LNCaP clone FGC (cell line): Measurements from ENCODE around the gene GREM1.

Experiments used
- DNase-seq: peaks from one replicate; pipeline ENCODE4 v3.0.0-alpha.2; 2011; ENCODE audit warnings: low read depth
- H3K4me3 ChIP-seq: 2 replicates; pipeline ENCODE4 v1.5.1; 2011; ENCODE audit warnings: mild to moderate bottlenecking, low read depth, low read length, control low read depth
- CTCF ChIP-seq: IDR thresholded peaks from 2 replicates; pipeline ENCODE4 v1.5.1; 2012; ENCODE audit warnings: mild to moderate bottlenecking; ENCODE audit not compliant: control insufficient read depth, insufficient read depth; ENCODE audit errors: extremely low read depth

Gene GREM1

GRCh38 chr15:32705446-32705845, 12.4 kb upstream of the GREM1 start:
- no peak for DNase-seq
- H3K4me3 ChIP-seq, result no peak overlapping the region
- TF ChIP-seq CTCF, result no peak

- no peak overlapping the region for H3K4me3 ChIP-seq
- no peak for DNase-seq
- no peak for TF ChIP-seq CTCF
Observed at GRCh38 chr15:32706704-32707103, 11.1 kb upstream of the GREM1 start.

- H3K4me3 ChIP-seq, result no peak overlapping the region
- no peak for TF ChIP-seq CTCF
- no peak for DNase-seq
Observed at GRCh38 chr15:32707436-32707835, 10.4 kb upstream of the GREM1 start.

- no peak overlapping the region for H3K4me3 ChIP-seq
- no peak for DNase-seq
- no peak for TF ChIP-seq CTCF
Observed at GRCh38 chr15:32709295-32710033, 8.3 kb upstream of the GREM1 start.

- H3K4me3 ChIP-seq, result no peak overlapping the region
- DNase-seq, result no peak
- no peak for TF ChIP-seq CTCF
Observed at GRCh38 chr15:32715276-32715675, 2.5 kb upstream of the GREM1 start.

GRCh38 chr15:32716216-32716914, 1.4 kb upstream of the GREM1 start:
- TF ChIP-seq CTCF, result no peak
- no peak overlapping the region for H3K4me3 ChIP-seq
- no peak for DNase-seq
